ENCODE results near the gene GGCT.
A peak's percentile ranks its signal among the peaks of the same experiment; 100 is the strongest.

The GGCT gene

GRCh38 chr7:30479202-30480120 lies 25.2 kb downstream of the GGCT start:
- ChIA-PET CTCF (interaction anchor here (1.0 to 2.0 kb wide), 2 partner anchors 10 to 31 kb away, joined by 5 to 9 read pairs; no protein-coding TSS in a partner anchor), POLR2A (interaction anchor here (2.6 kb wide), 1 partner anchor 10 kb away, joined by 17 read pairs; no protein-coding TSS in a partner anchor)
- Histone ChIP-seq H3K36me3 (ENCODE audit: control insufficient read depth in 2 of 2, insufficient read depth in 1 of 2, low read length in 2 of 2) (peaks cover 0 to 4% of the 10 kb centered on the region in 2 experiments; a peak in 1 of 3 replicates), H3K9me3 (ENCODE audit: control insufficient read depth, insufficient read depth, low read depth, low read length) (no peaks in the 10 kb centered on the region), H3K4me1 (ENCODE audit: control insufficient read depth, insufficient read depth, low read length) (no peaks in the 10 kb centered on the region), H3K4me3 (ENCODE audit: low read depth, low read length) (no peak overlapping the region), H3K27ac (ENCODE audit: extremely low read depth, low read depth, low read length) (no peak overlapping the region)
- TF ChIP-seq PRDM1 (tag by site-specific recombination; IDR thresholded peaks at IDR 0.05) (peak; percentile 67; the same call in 1 of the 2 replicates), GLIS1 (tag by site-specific recombination; IDR thresholded peaks at IDR 0.05) (0 out of 2 replicates have a peak, but pooled peaks have one; percentile 6), ZFP69B (tag by site-specific recombination; IDR thresholded peaks at IDR 0.05) (no peak)

GRCh38 chr7:30478349-30479201 lies 26.1 kb downstream of the GGCT start, which contains the start of gene NOD1:
TSS of gene NOD1 (minus strand) at chr7:30478784. CDS start at chr7:30456921, 21,863 bp downstream.
- CTCF ChIA-PET, result interaction anchor here (1.2 to 2.0 kb wide), 2 partner anchors 9 to 73 kb away, joined by 3 to 9 read pairs; no protein-coding TSS in a partner anchor
- H3K36me3 ChIP-seq (ENCODE audit: control insufficient read depth in 2 of 2, insufficient read depth in 1 of 2, low read length in 2 of 2), result peaks cover 0 to 4% of the 10 kb centered on the region in 2 experiments; a peak in 1 of 3 replicates
- H3K27ac ChIP-seq (ENCODE audit: extremely low read depth, low read depth, low read length), result peak within 1 kb of the TSS; percentile 73
- no peaks in the 10 kb centered on the region for H3K9me3 ChIP-seq (ENCODE audit: control insufficient read depth, insufficient read depth, low read depth, low read length)
- H3K4me1 ChIP-seq (ENCODE audit: control insufficient read depth, insufficient read depth, low read length), result no peaks in the 10 kb centered on the region
- POLR2A ChIA-PET, result interaction anchor here (0.6 to 2.6 kb wide), 3 partner anchors 9 to 332 kb away, joined by 3 to 17 read pairs (median 7); no protein-coding TSS in a partner anchor
- H3K4me3 ChIP-seq (ENCODE audit: low read depth, low read length), result peak within 1 kb of the TSS; percentile 71
- TF ChIP-seq ZNF548 (tag by site-specific recombination; IDR thresholded peaks at IDR 0.05) (no peak), ZNF654 (tag by site-specific recombination; IDR thresholded peaks at IDR 0.05; ENCODE audit: low read depth) (no peak), ZNF629 (tag by site-specific recombination; IDR thresholded peaks at IDR 0.05) (no peak), ZBTB11 (tag by site-specific recombination; conservative IDR thresholded peaks at IDR 0.05; ENCODE audit: low read depth) (peak; percentile 76), SETDB1 (IDR thresholded peaks at IDR 0.05; ENCODE audit: insufficient read length, low read length) (no peak), BCL11B (tag by site-specific recombination; IDR thresholded peaks at IDR 0.05; ENCODE audit: low read depth) (no peak), HOXD13 (CRISPR knock-in tag; IDR thresholded peaks at IDR 0.05; ENCODE audit: borderline replicate concordance) (no peak), ZNF704 (tag by site-specific recombination; IDR thresholded peaks at IDR 0.05) (no peak), ZNF48 (tag by site-specific recombination; IDR thresholded peaks at IDR 0.05) (no peak), MZF1 (tag by site-specific recombination; IDR thresholded peaks at IDR 0.05; ENCODE audit: borderline replicate concordance) (no peak), IKZF3 (tag by site-specific recombination; IDR thresholded peaks at IDR 0.05) (no peak), SALL2 (tag by site-specific recombination; IDR thresholded peaks at IDR 0.05; ENCODE audit: borderline replicate concordance) (no peak), EGR2 (tag by site-specific recombination; IDR thresholded peaks at IDR 0.05; ENCODE audit: low read depth) (peak; percentile 47; the same call in 1 of the 2 replicates), BCL6B (tag by site-specific recombination; IDR thresholded peaks at IDR 0.05) (no peak), SP7 (tag by site-specific recombination; IDR thresholded peaks at IDR 0.05) (peak; percentile 34; the same call in 1 of the 2 replicates), HOXC10 (CRISPR knock-in tag; IDR thresholded peaks at IDR 0.05) (no peak), KLF1 (tag by site-specific recombination; IDR thresholded peaks at IDR 0.05) (peak; percentile 84), ZNF214 (tag by site-specific recombination; IDR thresholded peaks at IDR 0.05; ENCODE audit: borderline replicate concordance) (no peak), ZNF660 (tag by site-specific recombination; IDR thresholded peaks at IDR 0.05) (peak; percentile 19; the same call in 1 of the 2 replicates), WT1 (tag by site-specific recombination; IDR thresholded peaks at IDR 0.05) (no peak)
- TF ChIP-seq, protein P1, sequence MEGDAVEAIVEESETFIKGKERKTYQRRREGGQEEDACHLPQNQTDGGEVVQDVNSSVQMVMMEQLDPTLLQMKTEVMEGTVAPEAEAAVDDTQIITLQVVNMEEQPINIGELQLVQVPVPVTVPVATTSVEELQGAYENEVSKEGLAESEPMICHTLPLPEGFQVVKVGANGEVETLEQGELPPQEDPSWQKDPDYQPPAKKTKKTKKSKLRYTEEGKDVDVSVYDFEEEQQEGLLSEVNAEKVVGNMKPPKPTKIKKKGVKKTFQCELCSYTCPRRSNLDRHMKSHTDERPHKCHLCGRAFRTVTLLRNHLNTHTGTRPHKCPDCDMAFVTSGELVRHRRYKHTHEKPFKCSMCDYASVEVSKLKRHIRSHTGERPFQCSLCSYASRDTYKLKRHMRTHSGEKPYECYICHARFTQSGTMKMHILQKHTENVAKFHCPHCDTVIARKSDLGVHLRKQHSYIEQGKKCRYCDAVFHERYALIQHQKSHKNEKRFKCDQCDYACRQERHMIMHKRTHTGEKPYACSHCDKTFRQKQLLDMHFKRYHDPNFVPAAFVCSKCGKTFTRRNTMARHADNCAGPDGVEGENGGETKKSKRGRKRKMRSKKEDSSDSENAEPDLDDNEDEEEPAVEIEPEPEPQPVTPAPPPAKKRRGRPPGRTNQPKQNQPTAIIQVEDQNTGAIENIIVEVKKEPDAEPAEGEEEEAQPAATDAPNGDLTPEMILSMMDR (tag by site-specific recombination; IDR thresholded peaks at IDR 0.05), result peak; percentile 25; the same call in 1 of the 2 replicates
